HEK293T (cell line): ENCODE data around the gene TPRX2.

Experiments used
- CTBP1 ChIP-seq: fragments of 450-650 bp; IDR thresholded peaks from 2 replicates; pipeline ENCODE4 v1.6.1; 2016; ENCODE audit warnings: borderline replicate concordance
- FOXM1 ChIP-seq: fragments of 450-650 bp; IDR thresholded peaks from 2 replicates; pipeline ENCODE4 v1.6.1; 2017; ENCODE audit warnings: mild to moderate bottlenecking, borderline replicate concordance
- L3MBTL2 ChIP-seq: fragments of 450-650 bp; conservative IDR thresholded peaks from 2 replicates; pipeline ENCODE4 v1.6.1; 2016; ENCODE audit warnings: mild to moderate bottlenecking
- LEF1 ChIP-seq: fragments of 450-650 bp; IDR thresholded peaks from 2 replicates; pipeline ENCODE4 v1.6.1; 2017; ENCODE audit warnings: mild to moderate bottlenecking, borderline replicate concordance

DNA sequence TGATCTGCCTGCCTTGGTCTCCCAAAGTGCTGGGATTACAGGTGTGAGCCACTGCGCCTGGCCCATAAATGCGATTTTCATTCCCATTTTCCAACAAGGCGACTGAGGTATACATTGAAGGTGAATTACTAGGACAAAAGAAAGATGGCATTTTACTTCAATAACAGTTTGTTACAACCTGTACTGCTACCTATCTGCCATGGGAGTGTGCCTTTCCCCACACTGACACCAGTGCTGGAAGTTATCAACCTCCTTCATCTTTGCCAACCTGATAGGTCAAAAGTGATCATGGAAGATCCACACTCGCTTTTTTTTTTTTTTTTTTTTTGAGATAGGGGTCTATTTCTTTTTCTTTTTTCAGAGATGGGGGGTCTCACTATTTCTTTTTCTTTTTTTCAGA is 26.3 kb upstream of the TPRX2 start:
- TF ChIP-seq LEF1 (no peak), FOXM1 (no peak), L3MBTL2 (no peak), CTBP1 (no peak)
